HepG2 (cell line): ENCODE data around the gene KRTAP5-6. TPM values are rescaled to one million over a fixed set of nuclear protein-coding genes. Genes with fewer than 3 reads are reported as not detected.

Source experiments
- CBX2 ChIP-seq, 2 experiments: fragments of 200-600 bp in 1 of 2; sonication (generic); formaldehyde crosslinking in 1 of 2; IDR thresholded peaks; 2 replicates each; pipeline versions ENCODE4 v1.7.0 to v1.8.1; 2018 to 2022; ENCODE audit warnings: low read depth in 2 of 2, low read length in 1 of 2, mild to moderate bottlenecking in 1 of 2, missing genetic modification reagents in 1 of 2
- CCDC6 ChIP-seq: sonication (generic); formaldehyde crosslinking; IDR thresholded peaks from 2 replicates; pipeline ENCODE4 v1.8.1; 2022; ENCODE audit warnings: mild to moderate bottlenecking, missing genetic modification reagents, moderate library complexity
- FOXA1 ChIP-seq, 2 experiments: fragments of 450-650 bp in 1 of 2; sonication (generic) in 1 of 2; formaldehyde crosslinking in 1 of 2; IDR thresholded peaks; 2 replicates each; pipeline versions ENCODE4 v1.4.0 to v1.6.1; 2016 to 2020; ENCODE audit warnings: missing genetic modification reagents in 1 of 2
- HOXA3 ChIP-seq: sonication (generic); formaldehyde crosslinking; IDR thresholded peaks from 2 replicates; pipeline ENCODE4 v1.5.0; 2020; ENCODE audit warnings: missing genetic modification reagents
- KLF6 ChIP-seq: IDR thresholded peaks from 2 replicates; pipeline ENCODE4 v1.8.0; 2016; ENCODE audit warnings: missing biosample characterization, missing genetic modification reagents
- MXD3 ChIP-seq: IDR thresholded peaks from 2 replicates; pipeline ENCODE4 v1.6.1; 2016; ENCODE audit warnings: mild to moderate bottlenecking, missing biosample characterization, missing genetic modification reagents
- SAFB2 ChIP-seq: sonication (generic); formaldehyde crosslinking; IDR thresholded peaks from 2 replicates; pipeline ENCODE4 v1.5.1; 2020; ENCODE audit warnings: missing genetic modification reagents, low read depth, mild to moderate bottlenecking, borderline replicate concordance
- TEF ChIP-seq: sonication (generic); formaldehyde crosslinking; IDR thresholded peaks from 2 replicates; pipeline ENCODE4 v1.5.0; 2020; ENCODE audit warnings: missing genetic modification reagents
- TMF1 ChIP-seq: sonication (generic); formaldehyde crosslinking; IDR thresholded peaks from 2 replicates; pipeline ENCODE4 v1.8.1; 2022; ENCODE audit warnings: low read depth, missing genetic modification reagents
- ZFP36L2 ChIP-seq: sonication (generic); formaldehyde crosslinking; IDR thresholded peaks from 2 replicates; pipeline ENCODE4 v1.4.0; 2020; ENCODE audit warnings: missing genetic modification reagents
- ZNF431 ChIP-seq: sonication (generic); formaldehyde crosslinking; IDR thresholded peaks from 2 replicates; pipeline ENCODE4 v1.9.0; 2022; ENCODE audit warnings: missing genetic modification reagents, low read depth, mild to moderate bottlenecking, borderline replicate concordance
- ZNF546 ChIP-seq: sonication (generic); formaldehyde crosslinking; conservative IDR thresholded peaks from 2 replicates; pipeline ENCODE4 v1.8.1; 2023; ENCODE audit warnings: mild to moderate bottlenecking, missing genetic modification reagents
- ZNF703 ChIP-seq: sonication (generic); formaldehyde crosslinking; IDR thresholded peaks from 2 replicates; pipeline ENCODE4 v1.5.1; 2020; ENCODE audit warnings: missing genetic modification reagents, mild to moderate bottlenecking, moderate library complexity, borderline replicate concordance
- ZNF740 ChIP-seq: sonication (generic); formaldehyde crosslinking; IDR thresholded peaks from 2 replicates; pipeline ENCODE4 v1.4.0; 2020; ENCODE audit warnings: missing genetic modification reagents
- ZSCAN5A ChIP-seq: sonication (generic); formaldehyde crosslinking; IDR thresholded peaks from 2 replicates; pipeline ENCODE4 v1.8.0; 2022; ENCODE audit warnings: mild to moderate bottlenecking, missing genetic modification reagents, borderline replicate concordance
- polyA plus RNA-seq, 8 experiments: library from polyadenylated mRNA; depleted of rRNA in 3 of 8; stranded (reverse) in 7 of 8; unstranded in 1 of 8; fragments of >200 nt; fragmentation: Illumina TruSeq in 4 of 8; extraction: Trizol in 4 of 8; gene quantifications; 2 replicates each; pipeline versions ENCODE4 v1.2.1 to v1.2.3, GENCODE V29; 2011 to 2016; ENCODE audit warnings: low read depth in 4 of 8, missing spikeins in 1 of 8, mixed read lengths in 1 of 8; ENCODE audit not compliant: insufficient read depth in 1 of 8
- total RNA-seq, 5 experiments: library from RNA; depleted of rRNA; stranded (reverse); fragments of >200 nt; fragmentation: Illumina TruSeq; extraction: Trizol; gene quantifications; 2 replicates each; pipeline ENCODE4 v1.2.3, GENCODE V29; 2016; ENCODE audit warnings: low read depth in 1 of 5
- TF ChIP-seq, protein P1 (sequence below): sonication (generic); IDR thresholded peaks from 2 replicates; pipeline ENCODE4 v1.6.1; 2016; ENCODE audit warnings: low read depth, borderline replicate concordance
- TF ChIP-seq, protein P2 (sequence below), 2 experiments: sonication (generic) in 1 of 2; formaldehyde crosslinking in 1 of 2; IDR thresholded peaks; 2 replicates each; pipeline versions ENCODE4 v1.4.0 to v1.6.1; 2018 to 2020; ENCODE audit warnings: missing genetic modification reagents in 2 of 2, borderline replicate concordance in 1 of 2, low read depth in 1 of 2, mild to moderate bottlenecking in 1 of 2, missing biosample characterization in 1 of 2
- TF ChIP-seq, protein P3 (sequence below): sonication (generic); formaldehyde crosslinking; IDR thresholded peaks from 2 replicates; pipeline ENCODE4 v1.4.0; 2020; ENCODE audit warnings: missing genetic modification reagents
- TF ChIP-seq, protein P4 (sequence below): sonication (generic); formaldehyde crosslinking; IDR thresholded peaks from 2 replicates; pipeline ENCODE4 v1.8.1; 2023; ENCODE audit warnings: missing genetic modification reagents, mild to moderate bottlenecking, borderline replicate concordance

KRTAP5-6 gene
- total and polyA plus RNA-seq, 2 of the 13 experiments (the other 11 are each of a cell fraction or from before 2014, with no cell fraction given) = not detected

GRCh38 chr11:1691026-1691877, 5.7 kb upstream of the KRTAP5-6 start (continued):
- TF ChIP-seq ZSCAN5A = peak; percentile 47; the same call in 1 of the 2 replicates
- TF ChIP-seq, protein P1, sequence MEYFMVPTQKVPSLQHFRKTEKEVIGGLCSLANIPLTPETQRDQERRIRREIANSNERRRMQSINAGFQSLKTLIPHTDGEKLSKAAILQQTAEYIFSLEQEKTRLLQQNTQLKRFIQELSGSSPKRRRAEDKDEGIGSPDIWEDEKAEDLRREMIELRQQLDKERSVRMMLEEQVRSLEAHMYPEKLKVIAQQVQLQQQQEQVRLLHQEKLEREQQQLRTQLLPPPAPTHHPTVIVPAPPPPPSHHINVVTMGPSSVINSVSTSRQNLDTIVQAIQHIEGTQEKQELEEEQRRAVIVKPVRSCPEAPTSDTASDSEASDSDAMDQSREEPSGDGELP = peak; percentile 92
- TF ChIP-seq CBX2 (IDR thresholded peaks at IDR 0.05; ENCODE audit: low read depth, low read length) = no peak
- TF ChIP-seq CBX2 (CRISPR knock-in tag; IDR thresholded peaks at IDR 0.05; ENCODE audit: low read depth) = no peak
- TF ChIP-seq TMF1 (CRISPR knock-in tag) = peak; percentile 48; the same call in 1 of the 2 replicates
- TF ChIP-seq, protein P2, sequence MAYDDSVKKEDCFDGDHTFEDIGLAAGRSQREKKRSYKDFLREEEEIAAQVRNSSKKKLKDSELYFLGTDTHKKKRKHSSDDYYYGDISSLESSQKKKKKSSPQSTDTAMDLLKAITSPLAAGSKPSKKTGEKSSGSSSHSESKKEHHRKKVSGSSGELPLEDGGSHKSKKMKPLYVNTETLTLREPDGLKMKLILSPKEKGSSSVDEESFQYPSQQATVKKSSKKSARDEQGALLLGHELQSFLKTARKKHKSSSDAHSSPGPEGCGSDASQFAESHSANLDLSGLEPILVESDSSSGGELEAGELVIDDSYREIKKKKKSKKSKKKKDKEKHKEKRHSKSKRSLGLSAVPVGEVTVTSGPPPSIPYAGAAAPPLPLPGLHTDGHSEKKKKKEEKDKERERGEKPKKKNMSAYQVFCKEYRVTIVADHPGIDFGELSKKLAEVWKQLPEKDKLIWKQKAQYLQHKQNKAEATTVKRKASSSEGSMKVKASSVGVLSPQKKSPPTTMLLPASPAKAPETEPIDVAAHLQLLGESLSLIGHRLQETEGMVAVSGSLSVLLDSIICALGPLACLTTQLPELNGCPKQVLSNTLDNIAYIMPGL (CRISPR knock-in tag; IDR thresholded peaks at IDR 0.05; ENCODE audit: borderline replicate concordance in 1 of 2, low read depth in 1 of 2) = peak; percentile 65 to 67; a peak in 3 of 4 replicates
- TF ChIP-seq MXD3 (CRISPR knock-in tag) = peak; percentile 49; the same call in 1 of the 2 replicates
- TF ChIP-seq TEF (CRISPR knock-in tag) = 0 out of 2 replicates have a peak, but pooled peaks have one; percentile 33
- no peak for TF ChIP-seq ZFP36L2 (CRISPR knock-in tag)
- no peak for TF ChIP-seq CCDC6 (CRISPR knock-in tag)
- peak; percentile 89 for TF ChIP-seq ZNF703 (CRISPR knock-in tag)
- 0 out of 2 replicates have a peak, but pooled peaks have one; percentile 53 for TF ChIP-seq ZNF546
- TF ChIP-seq ZNF740 (CRISPR knock-in tag) = 0 out of 2 replicates have a peak, but pooled peaks have one; percentile 42
- TF ChIP-seq KLF6 (CRISPR knock-in tag) = peak; percentile 96
- TF ChIP-seq FOXA1 (IDR thresholded peaks at IDR 0.05) = no peak
- peak; percentile 84 for TF ChIP-seq FOXA1 (CRISPR knock-in tag; IDR thresholded peaks at IDR 0.05)
- TF ChIP-seq HOXA3 (CRISPR knock-in tag) = peak; percentile 87
- TF ChIP-seq, protein P3, sequence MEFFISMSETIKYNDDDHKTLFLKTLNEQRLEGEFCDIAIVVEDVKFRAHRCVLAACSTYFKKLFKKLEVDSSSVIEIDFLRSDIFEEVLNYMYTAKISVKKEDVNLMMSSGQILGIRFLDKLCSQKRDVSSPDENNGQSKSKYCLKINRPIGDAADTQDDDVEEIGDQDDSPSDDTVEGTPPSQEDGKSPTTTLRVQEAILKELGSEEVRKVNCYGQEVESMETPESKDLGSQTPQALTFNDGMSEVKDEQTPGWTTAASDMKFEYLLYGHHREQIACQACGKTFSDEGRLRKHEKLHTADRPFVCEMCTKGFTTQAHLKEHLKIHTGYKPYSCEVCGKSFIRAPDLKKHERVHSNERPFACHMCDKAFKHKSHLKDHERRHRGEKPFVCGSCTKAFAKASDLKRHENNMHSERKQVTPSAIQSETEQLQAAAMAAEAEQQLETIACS (CRISPR knock-in tag) = no peak
- TF ChIP-seq SAFB2 (CRISPR knock-in tag) = peak; percentile 25; the same call in 1 of the 2 replicates
- TF ChIP-seq, protein P4, sequence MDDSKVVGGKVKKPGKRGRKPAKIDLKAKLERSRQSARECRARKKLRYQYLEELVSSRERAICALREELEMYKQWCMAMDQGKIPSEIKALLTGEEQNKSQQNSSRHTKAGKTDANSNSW (CRISPR knock-in tag) = 0 out of 2 replicates have a peak, but pooled peaks have one; percentile 14
- peak; percentile 69; the same call in 1 of the 2 replicates for TF ChIP-seq ZNF431 (CRISPR knock-in tag)
